Kidney (tissue), 14 donors: Measurements from ENCODE around the gene SORCS2. TPM values are rescaled to one million over a fixed set of nuclear protein-coding genes. Genes with fewer than 3 reads are reported as not detected.

Experiments
- DNase-seq, 5 donors: peaks; one replicate each; pipeline ENCODE4 v3.0.0-alpha.2; 2013 to 2020
- FAIRE-seq: peaks from 2 replicates; lab custom pipeline; 2012; peaks lifted over from hg19 to GRCh38; lab: Jason Lieb, UNC
- H3K27ac ChIP-seq, 2 donors: one replicate each; pipeline ENCODE4 v1.7.0; 2013; ENCODE audit warnings: low read depth in 2 of 2, low read length in 2 of 2, inconsistent platforms in 1 of 2
- H3K27me3 ChIP-seq: one replicate; pipeline ENCODE4 v1.7.1; 2013; ENCODE audit warnings: low read length, inconsistent platforms; ENCODE audit not compliant: control insufficient read depth, insufficient read depth
- H3K36me3 ChIP-seq, 3 donors: one replicate each; pipeline versions ENCODE4 v1.7.0 to v1.7.1; 2013; ENCODE audit warnings: low read length in 3 of 3, control low read depth in 1 of 3, inconsistent platforms in 1 of 3; ENCODE audit not compliant: insufficient read depth in 3 of 3, control insufficient read depth in 2 of 3
- H3K4me1 ChIP-seq, 3 donors: one replicate each; pipeline versions ENCODE4 v1.7.0 to v1.7.1; 2013; ENCODE audit warnings: low read length in 3 of 3, inconsistent platforms in 1 of 3, low read depth in 1 of 3; ENCODE audit not compliant: control insufficient read depth in 2 of 3, insufficient read depth in 2 of 3
- H3K4me3 ChIP-seq, 3 donors: one replicate each; pipeline versions ENCODE4 v1.7.0 to v1.8.1; 2013; ENCODE audit warnings: low read length in 3 of 3, control low read depth in 1 of 3, inconsistent platforms in 1 of 3
- H3K9ac ChIP-seq, 3 donors: one replicate each; pipeline versions ENCODE4 v1.7.0 to v1.7.1; 2013; ENCODE audit warnings: low read length in 3 of 3, control low read depth in 1 of 3, inconsistent platforms in 1 of 3
- H3K9me3 ChIP-seq, 3 donors: one replicate each; pipeline versions ENCODE4 v1.7.0 to v1.7.1; 2013; ENCODE audit warnings: low read length in 3 of 3, control low read depth in 1 of 3, inconsistent platforms in 1 of 3; ENCODE audit not compliant: control insufficient read depth in 2 of 3, insufficient read depth in 1 of 3
- intact Hi-C: fragments of 100-400 bp; cut with DNase I; formaldehyde crosslinking; loops from one replicate; pipeline ENCODE4 v1.11.1; 2022
- polyA plus RNA-seq: library from polyadenylated mRNA; stranded (reverse); fragments of 350-450 nt; fragmentation: Illumina TruSeq; extraction: RNeasy Lipid Tissue Mini Kit (QIAGEN cat#74804); gene quantifications from one replicate; pipeline ENCODE4 v1.2.3, GENCODE V29; 2014; ENCODE audit warnings: low read depth, low replicate concordance; ENCODE audit not compliant: insufficient read depth
- total RNA-seq: library from RNA; stranded (reverse); fragmentation: NEBNext Ultra II Directional; extraction: Animal tissue kit (Norgen Biotek cat#: 25700); gene quantifications from one replicate; pipeline ENCODE4 v1.2.1, GENCODE V29; 2021
- TF ChIP-seq, protein P1 (sequence below): IDR thresholded peaks from 3 replicates; pipeline ENCODE4 v1.5.1; 2012; ENCODE audit warnings: mild to moderate bottlenecking, moderate library complexity, borderline replicate concordance; ENCODE audit not compliant: insufficient read depth; ENCODE audit errors: extremely low read depth
- donor health status: control.
- donor health status: control.
- donor health status: control.
- donor health status: control.
- donor health status: control.
- donor health status: DM: yes; HTN: yes; CAD: no.
- donor health status: Normal renal cell carcinoma (clear cell type).

Gene SORCS2
- total and polyA plus RNA-seq, 2 donors from 2014 or later, result 6.1 to 9.1 TPM

DNA sequence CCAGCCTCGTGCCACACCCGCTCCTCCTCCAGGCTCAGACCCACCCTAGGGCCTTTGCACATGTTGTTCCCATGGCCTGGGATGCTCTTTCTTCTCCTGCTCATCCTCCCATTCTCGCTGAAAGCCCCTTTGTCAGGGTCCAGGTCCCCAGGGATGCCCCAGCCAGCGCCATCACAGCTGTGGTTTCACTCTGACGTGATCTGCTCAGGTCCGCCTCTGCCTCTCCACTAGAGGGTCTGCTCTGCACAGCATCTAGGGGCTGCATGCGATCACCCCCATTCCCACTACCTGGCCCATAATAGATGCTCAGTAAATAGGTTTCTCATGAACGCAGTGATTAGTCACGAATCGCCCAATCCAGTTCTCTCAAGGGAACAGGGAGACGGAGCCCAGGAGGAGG lies 524.8 kb downstream of the SORCS2 start:
- no peak for FAIRE-seq

DNA sequence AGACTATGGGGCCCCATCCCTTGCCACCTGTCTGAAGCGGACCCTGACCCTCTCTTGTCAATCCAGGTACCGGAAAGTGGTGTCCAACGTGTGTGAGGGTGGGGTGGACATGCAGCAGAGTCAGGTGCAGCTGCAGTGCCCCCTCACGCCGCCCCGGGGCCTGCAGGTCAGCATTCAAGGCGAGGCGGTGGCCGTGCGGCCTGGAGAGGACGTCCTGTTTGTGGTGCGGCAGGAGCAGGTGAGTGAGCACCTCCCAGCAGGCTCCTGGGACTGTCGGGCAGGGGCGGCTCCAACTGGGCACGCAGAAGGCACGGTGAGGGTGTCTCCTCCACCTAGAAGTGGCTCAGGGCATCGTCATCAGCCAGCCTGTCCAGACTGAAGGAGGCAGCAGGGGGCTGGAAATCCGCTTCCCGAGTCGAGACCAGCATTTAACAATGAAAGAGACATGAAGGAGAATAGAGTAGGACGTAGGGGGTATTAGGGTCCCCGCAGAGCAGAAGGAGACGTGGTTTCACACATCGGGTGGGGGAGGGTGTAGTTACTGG lies 525.7 kb downstream of the SORCS2 start:
- Histone ChIP-seq H3K27me3 (no peaks in the 10 kb centered on the region), H3K9me3 (no peaks in the 10 kb centered on the region), H3K4me1 (peaks cover 0 to 2% (median 0%) of the 10 kb centered on the region in 3 donors), H3K27ac (no peak overlapping the region), H3K36me3 (no peaks in the 10 kb centered on the region), H3K4me3 (no peak overlapping the region), H3K9ac (no peak overlapping the region)
- FAIRE-seq (no peak), DNase-seq (no peak)
- intact Hi-C loops, result no loop called here
- TF ChIP-seq, protein P1, sequence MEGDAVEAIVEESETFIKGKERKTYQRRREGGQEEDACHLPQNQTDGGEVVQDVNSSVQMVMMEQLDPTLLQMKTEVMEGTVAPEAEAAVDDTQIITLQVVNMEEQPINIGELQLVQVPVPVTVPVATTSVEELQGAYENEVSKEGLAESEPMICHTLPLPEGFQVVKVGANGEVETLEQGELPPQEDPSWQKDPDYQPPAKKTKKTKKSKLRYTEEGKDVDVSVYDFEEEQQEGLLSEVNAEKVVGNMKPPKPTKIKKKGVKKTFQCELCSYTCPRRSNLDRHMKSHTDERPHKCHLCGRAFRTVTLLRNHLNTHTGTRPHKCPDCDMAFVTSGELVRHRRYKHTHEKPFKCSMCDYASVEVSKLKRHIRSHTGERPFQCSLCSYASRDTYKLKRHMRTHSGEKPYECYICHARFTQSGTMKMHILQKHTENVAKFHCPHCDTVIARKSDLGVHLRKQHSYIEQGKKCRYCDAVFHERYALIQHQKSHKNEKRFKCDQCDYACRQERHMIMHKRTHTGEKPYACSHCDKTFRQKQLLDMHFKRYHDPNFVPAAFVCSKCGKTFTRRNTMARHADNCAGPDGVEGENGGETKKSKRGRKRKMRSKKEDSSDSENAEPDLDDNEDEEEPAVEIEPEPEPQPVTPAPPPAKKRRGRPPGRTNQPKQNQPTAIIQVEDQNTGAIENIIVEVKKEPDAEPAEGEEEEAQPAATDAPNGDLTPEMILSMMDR, result no peak

More for the DNA sequence above, 524.8 kb downstream of the SORCS2 start:
- H3K27me3 ChIP-seq, result no peaks in the 10 kb centered on the region
- intact Hi-C loops, result no loop called here
- H3K9me3 ChIP-seq, result no peaks in the 10 kb centered on the region
- no peak for DNase-seq
- no peaks in the 10 kb centered on the region for H3K36me3 ChIP-seq
- no peak overlapping the region for H3K9ac ChIP-seq
- no peak overlapping the region for H3K4me3 ChIP-seq
- TF ChIP-seq, protein P1, result no peak
- no peak overlapping the region for H3K27ac ChIP-seq
- H3K4me1 ChIP-seq, result peaks cover 0 to 2% (median 0%) of the 10 kb centered on the region in 3 donors

DNA sequence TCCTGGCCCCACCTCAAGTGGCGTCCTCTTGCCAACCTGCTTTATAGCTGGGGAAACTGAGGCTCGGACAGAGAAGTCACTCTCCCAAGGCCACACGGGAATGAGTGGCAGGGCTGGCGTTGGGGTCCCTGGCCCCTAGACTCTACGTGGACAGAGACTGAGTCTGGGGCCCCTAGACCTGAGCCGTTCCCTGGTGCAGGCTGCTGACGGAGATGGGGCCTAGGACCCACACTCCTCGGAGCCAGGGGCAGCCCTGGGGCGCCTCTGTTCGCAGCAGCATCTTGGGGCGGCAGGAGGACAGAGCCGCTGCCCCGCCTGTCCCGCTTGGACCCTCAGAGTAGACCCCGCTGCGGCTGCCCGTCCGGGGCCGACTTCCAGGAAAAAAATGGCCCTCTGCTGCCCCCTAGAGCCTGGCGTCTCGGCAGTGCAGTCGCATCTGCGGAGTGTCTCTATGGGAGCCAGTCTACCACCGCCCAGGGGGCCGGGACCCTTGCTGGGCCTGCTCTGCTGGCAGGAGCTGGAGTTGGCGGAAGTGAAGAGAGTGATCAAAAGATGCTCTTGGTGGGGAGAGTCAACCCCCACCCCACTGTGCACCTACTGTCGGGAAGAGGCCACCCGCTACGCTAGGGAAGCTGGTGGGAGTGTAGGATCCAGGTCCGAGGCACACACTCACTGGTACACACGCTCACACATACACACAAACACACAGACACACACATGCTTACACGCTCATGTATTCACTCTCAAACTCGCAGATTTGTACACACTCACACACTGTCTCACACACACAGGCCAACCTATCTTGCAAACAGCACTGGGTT lies 527.2 kb downstream of the SORCS2 start:
- FAIRE-seq, result no peak
- Histone ChIP-seq H3K27ac (no peak overlapping the region), H3K4me1 (peaks cover 0 to 2% (median 0%) of the 10 kb centered on the region in 3 donors), H3K36me3 (no peaks in the 10 kb centered on the region), H3K4me3 (no peak overlapping the region), H3K27me3 (no peaks in the 10 kb centered on the region), H3K9ac (no peak overlapping the region), H3K9me3 (peaks cover 0 to 3% (median 0%) of the 10 kb centered on the region in 3 donors)
- intact Hi-C loops, result no loop called here
- DNase-seq, result peak in 4 of 5 donors; percentile 74 to 87 (median 82)
- TF ChIP-seq, protein P1, result peak; percentile 76
